Epithelial cell of prostate (primary cell): ENCODE measurements around the gene GADL1.

ENCODE experiments used
- DNase-seq: peaks from one replicate; pipeline ENCODE4 v3.0.0-alpha.2; 2011; ENCODE audit warnings: low read depth, low spot score
- H3K27ac ChIP-seq: fragments of 450-650 bp; 2 replicates; pipeline ENCODE4 v1.5.1; 2017; ENCODE audit warnings: mild to moderate bottlenecking

The GADL1 gene, protein sequence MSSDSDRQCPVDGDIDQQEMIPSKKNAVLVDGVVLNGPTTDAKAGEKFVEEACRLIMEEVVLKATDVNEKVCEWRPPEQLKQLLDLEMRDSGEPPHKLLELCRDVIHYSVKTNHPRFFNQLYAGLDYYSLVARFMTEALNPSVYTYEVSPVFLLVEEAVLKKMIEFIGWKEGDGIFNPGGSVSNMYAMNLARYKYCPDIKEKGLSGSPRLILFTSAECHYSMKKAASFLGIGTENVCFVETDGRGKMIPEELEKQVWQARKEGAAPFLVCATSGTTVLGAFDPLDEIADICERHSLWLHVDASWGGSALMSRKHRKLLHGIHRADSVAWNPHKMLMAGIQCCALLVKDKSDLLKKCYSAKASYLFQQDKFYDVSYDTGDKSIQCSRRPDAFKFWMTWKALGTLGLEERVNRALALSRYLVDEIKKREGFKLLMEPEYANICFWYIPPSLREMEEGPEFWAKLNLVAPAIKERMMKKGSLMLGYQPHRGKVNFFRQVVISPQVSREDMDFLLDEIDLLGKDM

DNA sequence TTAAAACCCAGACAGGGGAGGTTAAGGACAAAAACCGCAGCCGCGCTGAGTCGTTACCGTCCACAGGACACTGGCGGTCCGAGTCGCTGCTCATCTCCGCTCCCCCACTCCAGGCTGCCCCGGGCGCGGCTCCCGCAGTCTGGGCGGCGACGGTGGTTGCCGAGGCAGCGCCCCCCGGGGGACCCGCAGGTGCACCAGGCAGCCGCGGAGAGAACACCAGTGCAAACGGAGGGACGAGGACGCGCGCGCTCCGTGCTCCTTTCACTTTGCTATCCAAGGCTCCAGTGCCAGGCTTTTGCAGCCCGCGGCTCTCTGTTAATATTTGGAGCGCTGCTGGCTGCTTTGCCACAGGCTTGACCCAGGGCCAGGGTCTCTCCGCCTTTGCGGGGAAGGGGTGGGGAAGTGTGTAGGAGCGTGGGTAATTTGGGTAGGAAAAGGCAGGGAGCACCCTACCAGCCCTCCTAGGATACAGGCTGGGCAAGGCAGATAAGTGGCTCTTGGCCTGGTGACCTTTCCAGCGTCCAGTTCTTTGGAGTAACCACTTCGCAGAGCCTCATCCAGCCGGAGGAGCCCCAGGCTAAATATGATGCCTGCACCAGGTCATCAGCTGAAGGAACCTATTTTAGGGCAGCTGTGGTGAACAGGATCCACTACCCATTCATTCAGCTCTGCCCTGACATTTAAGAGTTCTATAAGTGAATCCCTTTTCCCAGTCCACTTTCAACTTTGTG, at the start of gene GADL1:
GADL1 (minus strand) TSS at position 141 of the 731 bp plus-strand sequence; CDS start at position 94, 47 bp downstream.
- no peak within 1 kb of the TSS for H3K27ac ChIP-seq

DNA sequence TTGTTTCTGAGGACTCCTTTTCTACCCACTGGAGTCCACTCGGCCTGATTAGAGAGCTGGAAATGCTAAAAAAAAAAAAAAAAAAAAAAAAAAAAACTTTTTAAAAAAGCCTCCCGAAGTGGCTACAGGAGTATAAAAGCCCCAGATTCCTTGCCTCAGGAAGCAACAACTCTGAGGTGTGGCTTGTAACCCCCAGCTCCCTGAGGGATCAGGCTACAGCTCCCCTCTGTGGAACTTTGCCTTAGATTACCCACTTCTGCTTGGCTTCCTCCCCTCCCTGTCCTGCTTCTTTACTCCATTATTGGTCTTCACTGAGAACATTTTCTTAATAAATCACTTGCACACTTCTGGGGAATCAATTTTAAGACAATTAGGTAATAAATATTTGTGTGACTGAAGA, 49.7 kb upstream of the GADL1 start:
- no peak for DNase-seq
- H3K27ac ChIP-seq: no peak overlapping the region

More for the DNA sequence above, at the start of gene GADL1:
- DNase-seq: no peak

DNA sequence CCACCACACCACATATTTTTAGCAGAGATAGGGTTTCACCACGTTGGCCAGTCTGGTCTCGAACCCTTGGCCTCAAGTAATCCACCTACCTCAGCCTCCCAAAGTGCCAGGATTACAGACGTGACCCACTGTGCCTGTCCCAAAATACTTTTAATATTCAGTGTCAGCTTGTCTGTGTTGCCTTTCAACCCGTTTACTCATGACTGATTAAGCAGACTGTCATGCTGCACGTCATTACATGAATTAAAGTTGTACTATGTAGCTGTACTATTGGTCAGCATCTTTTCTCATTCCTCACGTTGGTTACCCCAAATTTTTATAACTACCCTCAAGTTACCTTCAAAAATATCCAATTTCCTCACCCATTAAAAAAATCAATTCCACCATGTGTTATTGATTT, 48.7 kb upstream of the GADL1 start:
- H3K27ac ChIP-seq: no peak overlapping the region
- DNase-seq: peak; percentile 10

DNA sequence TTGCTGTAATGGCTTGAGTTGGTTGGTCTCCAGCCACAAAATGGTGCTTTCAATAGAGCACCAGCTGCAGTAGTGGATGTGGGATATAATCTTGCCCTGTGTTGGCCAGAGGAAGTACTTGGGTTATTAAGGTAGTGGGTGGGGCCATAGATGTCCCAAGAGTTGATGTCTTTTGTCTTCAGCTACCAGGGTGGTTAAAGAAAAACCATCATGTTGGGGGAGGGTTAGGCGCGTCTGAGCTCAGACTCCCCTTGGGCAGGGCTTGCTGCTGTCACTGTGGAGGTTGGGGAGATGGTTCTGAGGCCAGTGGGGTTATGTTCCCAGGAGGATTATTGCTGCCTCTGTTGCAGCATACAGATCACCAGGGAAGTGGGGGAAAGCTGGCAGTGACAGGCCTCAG, 46.9 kb upstream of the GADL1 start:
- DNase-seq: no peak
- no peak overlapping the region for H3K27ac ChIP-seq

GRCh38 chr3:30940740-30941139, 46.3 kb upstream of the GADL1 start:
- no peak for DNase-seq
- no peak overlapping the region for H3K27ac ChIP-seq

- DNase-seq: no peak
Measured at GRCh38 chr3:30934208-30934550, 39.7 kb upstream of the GADL1 start.

DNA sequence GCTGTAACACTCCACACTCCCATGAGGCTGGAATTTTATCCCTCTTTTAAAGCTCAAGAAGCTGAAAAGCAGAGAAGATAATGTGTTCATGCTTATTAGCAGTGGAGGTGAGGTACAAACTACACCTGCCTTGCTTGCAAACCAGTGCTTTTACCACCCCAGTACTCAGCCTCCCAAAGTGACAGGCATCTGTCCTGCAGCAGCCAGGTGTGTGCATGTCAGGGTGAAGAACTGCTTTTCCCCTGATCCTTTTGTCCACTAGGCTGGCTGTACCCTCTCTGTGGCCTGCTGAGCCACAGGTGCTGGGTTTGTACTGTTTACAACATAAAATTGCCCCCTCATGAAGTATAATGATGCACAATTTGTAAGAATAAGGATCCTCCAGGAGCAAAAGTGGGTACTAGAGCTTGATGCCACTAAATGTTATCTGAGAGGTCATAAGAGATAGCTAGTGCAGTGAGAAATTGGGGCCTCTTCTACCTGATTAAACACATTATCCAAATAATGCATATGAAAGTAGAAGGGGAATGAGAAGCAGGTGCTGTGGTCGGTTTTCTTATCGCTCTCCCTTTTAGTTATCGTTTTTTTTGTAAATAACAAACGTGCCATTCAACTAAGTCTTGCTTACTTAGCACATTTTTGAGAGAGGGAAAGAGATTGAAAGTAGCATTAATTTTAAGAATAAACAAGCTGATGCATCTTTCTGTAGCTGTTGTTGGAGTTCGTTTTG, 39.2 kb upstream of the GADL1 start:
- H3K27ac ChIP-seq: no peak overlapping the region
- DNase-seq: no peak

More at GRCh38 chr3:30934208-30934550, 39.7 kb upstream of the GADL1 start:
- no peak overlapping the region for H3K27ac ChIP-seq

- no peak overlapping the region for H3K27ac ChIP-seq
- no peak for DNase-seq
Measured at GRCh38 chr3:30932513-30933098, 38.1 kb upstream of the GADL1 start.

DNA sequence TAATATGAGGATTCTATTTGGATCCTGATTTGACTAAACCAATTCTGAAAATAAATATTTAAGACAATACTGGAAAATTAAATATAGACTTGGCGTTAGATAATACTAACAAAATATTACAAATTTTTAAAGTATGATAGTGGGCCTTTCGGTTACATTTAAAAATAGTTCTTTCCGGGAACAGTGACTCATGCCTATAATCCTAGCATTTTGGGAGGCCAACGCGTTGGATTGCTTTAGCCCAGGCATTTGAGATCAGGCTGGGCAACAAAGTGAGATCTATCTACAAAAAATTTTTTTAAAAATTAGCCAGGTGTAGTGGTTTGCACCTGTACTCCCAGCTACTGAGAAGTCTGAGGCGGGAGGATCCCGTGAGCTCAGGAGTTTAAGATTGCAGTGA, 30.3 kb upstream of the GADL1 start:
- H3K27ac ChIP-seq: no peak overlapping the region
- DNase-seq: no peak

DNA sequence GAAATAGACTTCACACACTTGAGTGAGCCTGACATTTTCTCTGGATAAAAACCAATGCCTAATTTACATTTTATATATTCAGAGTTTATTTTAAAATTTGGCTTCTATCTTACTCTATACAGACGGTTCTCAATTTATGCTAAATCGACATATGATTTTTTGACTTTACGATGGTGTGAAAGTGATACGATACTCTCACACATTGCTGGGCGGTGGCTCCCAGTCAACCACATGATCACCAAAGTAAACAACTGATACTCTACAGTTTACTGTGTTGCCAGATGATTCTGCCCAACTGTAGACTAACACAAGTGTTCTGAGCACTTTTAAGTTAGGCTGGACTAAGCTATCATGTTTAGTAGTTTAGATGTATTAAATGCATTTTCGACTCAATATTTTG, 25.1 kb upstream of the GADL1 start:
- no peak overlapping the region for H3K27ac ChIP-seq
- no peak for DNase-seq

- DNase-seq: no peak
- no peak overlapping the region for H3K27ac ChIP-seq
Measured at GRCh38 chr3:30918761-30919160, 24.3 kb upstream of the GADL1 start.

GRCh38 chr3:30915782-30916181, 21.3 kb upstream of the GADL1 start:
- DNase-seq: no peak
- no peak overlapping the region for H3K27ac ChIP-seq

GRCh38 chr3:30914696-30915095, 20.2 kb upstream of the GADL1 start:
- no peak overlapping the region for H3K27ac ChIP-seq
- DNase-seq: no peak

GRCh38 chr3:30913176-30913575, 18.7 kb upstream of the GADL1 start:
- no peak overlapping the region for H3K27ac ChIP-seq
- DNase-seq: no peak

GRCh38 chr3:30912301-30912700, 17.8 kb upstream of the GADL1 start:
- no peak for DNase-seq
- no peak overlapping the region for H3K27ac ChIP-seq

DNA sequence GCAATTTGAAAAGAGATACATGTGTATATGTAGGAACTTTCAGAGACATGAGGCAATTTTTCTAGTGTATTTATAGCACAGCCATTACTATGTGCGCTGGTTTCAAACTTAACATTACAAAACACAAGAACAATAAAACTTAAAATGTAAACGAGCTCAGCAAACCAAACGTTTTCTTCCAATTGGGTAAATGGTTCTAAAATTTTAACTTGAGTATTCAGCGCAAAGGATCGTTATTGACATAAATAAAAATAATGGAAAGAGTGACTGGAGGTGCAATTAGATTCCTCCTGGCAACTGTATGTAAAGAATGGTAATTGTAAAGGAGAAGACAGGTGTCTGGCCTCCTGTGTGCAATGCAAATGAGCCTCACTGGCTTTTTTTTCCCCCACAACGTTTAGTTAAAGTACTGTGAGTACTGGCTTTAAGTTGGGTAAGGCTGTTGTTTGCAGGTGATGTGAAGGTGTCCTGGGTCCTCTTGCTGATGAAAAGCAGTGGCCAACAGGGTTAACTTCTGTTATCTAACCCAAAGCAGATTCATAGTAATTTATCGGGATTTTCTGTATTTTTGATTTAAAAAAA, 14.1 kb upstream of the GADL1 start:
- no peak overlapping the region for H3K27ac ChIP-seq
- no peak for DNase-seq

- no peak overlapping the region for H3K27ac ChIP-seq
- DNase-seq: no peak
Measured at GRCh38 chr3:30904996-30905395, 10.5 kb upstream of the GADL1 start.

GRCh38 chr3:30895329-30895728, 868 bp upstream of the GADL1 start:
- H3K27ac ChIP-seq: no peak overlapping the region
- no peak for DNase-seq

- no peak for DNase-seq
- H3K27ac ChIP-seq: no peak overlapping the region
Measured at GRCh38 chr3:30893678-30894325, 659 bp downstream of the GADL1 start.

DNA sequence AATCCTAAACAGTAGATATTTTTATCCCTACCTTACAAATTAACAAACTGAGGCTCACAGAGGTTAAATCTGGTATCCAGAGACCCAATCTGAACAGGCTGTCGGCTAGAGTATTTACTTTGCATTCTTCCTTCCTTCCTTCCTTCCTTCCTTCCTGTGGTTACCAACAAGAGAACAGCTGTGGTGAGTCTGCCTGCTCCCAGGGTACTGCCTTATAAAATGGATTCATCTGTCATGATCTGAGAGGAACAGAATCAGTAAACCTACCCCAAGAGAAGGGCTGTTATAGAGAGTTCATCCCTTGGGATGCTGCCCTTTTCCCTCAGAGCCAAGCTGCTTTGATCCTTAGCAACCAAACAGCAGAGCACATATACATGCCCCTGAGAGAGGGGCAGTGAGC, 3.6 kb downstream of the GADL1 start:
- H3K27ac ChIP-seq: no peak overlapping the region
- no peak for DNase-seq
